Activated CD4-positive, alpha-beta T cell treated with anti-CD3 and anti-CD28 coated beads, Interleukin-2, amount 10 ng/mL, durations not matched to agents 7 days and 5 days (primary cell): Measurements from ENCODE around the gene MXRA8. TPM values are rescaled to one million over a fixed set of nuclear protein-coding genes. Genes with fewer than 3 reads are reported as not detected.

Experiments
- CTCF ChIA-PET: fragments of 350-600 bp; sonication (Branson Sonifier 250); formaldehyde crosslinking; loops from one replicate; lab custom pipeline; 2021; ENCODE audit warnings: antibody characterized with exemption; lab: Charles Lee
- POLR2A ChIA-PET: fragments of 350-600 bp; sonication (Branson Sonifier 250); formaldehyde crosslinking; loops from one replicate; lab custom pipeline; 2021; ENCODE audit warnings: antibody characterized with exemption; lab: Charles Lee
- DNase-seq: peaks from one replicate; pipeline ENCODE4 v3.0.0-alpha.2; 2020
- H3K27ac Mint-ChIP-seq: one replicate; pipeline ENCODE4 v1.8.0; 2021; ENCODE audit warnings: mild to moderate bottlenecking, moderate library complexity, mixed read lengths
- H3K27me3 Mint-ChIP-seq: one replicate; pipeline ENCODE4 v1.8.0; 2021; ENCODE audit warnings: mixed read lengths
- H3K36me3 Mint-ChIP-seq: one replicate; pipeline ENCODE4 v1.8.0; 2021; ENCODE audit warnings: low read depth, mixed read lengths
- H3K4me1 Mint-ChIP-seq: one replicate; pipeline ENCODE4 v1.8.0; 2021; ENCODE audit warnings: mixed read lengths
- H3K4me3 Mint-ChIP-seq: one replicate; pipeline ENCODE4 v1.8.0; 2021; ENCODE audit warnings: mild to moderate bottlenecking, moderate library complexity, mixed read lengths
- H3K9me3 Mint-ChIP-seq: one replicate; pipeline ENCODE4 v1.8.0; 2021; ENCODE audit warnings: mixed read lengths
- total RNA-seq, 2 experiments: library from RNA; stranded (reverse); gene quantifications; one replicate each; pipeline ENCODE4 v1.2.3, GENCODE V29; 2021

MXRA8 gene
- total RNA-seq, 2 experiments from 2014 or later, result 0.15 to 0.30 TPM

GRCh38 chr1:1342584-1343115 lies 15.7 kb downstream of the MXRA8 start:
- H3K27me3 Mint-ChIP-seq, result no peaks in the 10 kb centered on the region
- peaks cover 16% of the 10 kb centered on the region for H3K36me3 Mint-ChIP-seq
- POLR2A ChIA-PET, result no interaction called here
- no peak for DNase-seq
- H3K4me3 Mint-ChIP-seq, result no peak overlapping the region
- H3K9me3 Mint-ChIP-seq, result peaks cover 10% of the 10 kb centered on the region
- CTCF ChIA-PET, result interaction anchor here (0.6 kb wide), 1 partner anchor 167 kb away, joined by 3 read pairs; no protein-coding TSS in a partner anchor
- no peak overlapping the region for H3K27ac Mint-ChIP-seq
- H3K4me1 Mint-ChIP-seq, result peaks cover 8% of the 10 kb centered on the region

- H3K27me3 Mint-ChIP-seq, result no peaks in the 10 kb centered on the region
- ChIA-PET POLR2A (no interaction called here), CTCF (interaction anchor here (0.6 to 1.3 kb wide), 2 partner anchors 30 to 167 kb away, joined by 3 read pairs; no protein-coding TSS in a partner anchor)
- DNase-seq, result no peak
- H3K4me3 Mint-ChIP-seq, result no peak overlapping the region
- peaks cover 4% of the 10 kb centered on the region for H3K4me1 Mint-ChIP-seq
- peaks cover 10% of the 10 kb centered on the region for H3K9me3 Mint-ChIP-seq
- peaks cover 16% of the 10 kb centered on the region for H3K36me3 Mint-ChIP-seq
- H3K27ac Mint-ChIP-seq, result no peak overlapping the region
Observed at GRCh38 chr1:1342061-1342562, 16.2 kb downstream of the MXRA8 start.

- CTCF ChIA-PET, result interaction anchor here (1.3 kb wide), 1 partner anchor 31 kb away, joined by 3 read pairs; no protein-coding TSS in a partner anchor
- POLR2A ChIA-PET, result no interaction called here
- Mint-ChIP-seq H3K4me3 (no peak overlapping the region), H3K27ac (no peak overlapping the region), H3K36me3 (peaks cover 16% of the 10 kb centered on the region), H3K4me1 (no peaks in the 10 kb centered on the region), H3K9me3 (peaks cover 10% of the 10 kb centered on the region), H3K27me3 (no peaks in the 10 kb centered on the region)
- no peak for DNase-seq
Observed at GRCh38 chr1:1341549-1342021, 16.8 kb downstream of the MXRA8 start.

GRCh38 chr1:1340791-1341548 lies 17.4 kb downstream of the MXRA8 start:
- CTCF ChIA-PET, result interaction anchor here (1.3 kb wide), 1 partner anchor 31 kb away, joined by 3 read pairs; no protein-coding TSS in a partner anchor
- H3K4me1 Mint-ChIP-seq, result no peaks in the 10 kb centered on the region
- H3K9me3 Mint-ChIP-seq, result peaks cover 10% of the 10 kb centered on the region
- H3K27me3 Mint-ChIP-seq, result no peaks in the 10 kb centered on the region
- H3K4me3 Mint-ChIP-seq, result no peak overlapping the region
- no peak overlapping the region for H3K27ac Mint-ChIP-seq
- POLR2A ChIA-PET, result no interaction called here
- peaks cover 16% of the 10 kb centered on the region for H3K36me3 Mint-ChIP-seq
- DNase-seq, result no peak

GRCh38 chr1:1340185-1340584 lies 18.2 kb downstream of the MXRA8 start:
- no peak for DNase-seq
- no peaks in the 10 kb centered on the region for H3K4me1 Mint-ChIP-seq
- no peak overlapping the region for H3K4me3 Mint-ChIP-seq
- peaks cover 16% of the 10 kb centered on the region for H3K36me3 Mint-ChIP-seq
- no peaks in the 10 kb centered on the region for H3K27me3 Mint-ChIP-seq
- POLR2A ChIA-PET, result no interaction called here
- CTCF ChIA-PET, result no interaction called here
- H3K9me3 Mint-ChIP-seq, result peaks cover 10% of the 10 kb centered on the region
- no peak overlapping the region for H3K27ac Mint-ChIP-seq

GRCh38 chr1:1338278-1338677 lies 20.1 kb downstream of the MXRA8 start:
- no peak for DNase-seq
- H3K9me3 Mint-ChIP-seq, result peaks cover 10% of the 10 kb centered on the region
- H3K36me3 Mint-ChIP-seq, result peaks cover 16% of the 10 kb centered on the region
- CTCF ChIA-PET, result interaction anchor here (1.2 kb wide), 1 partner anchor 17 kb away, joined by 4 read pairs; no protein-coding TSS in a partner anchor
- POLR2A ChIA-PET, result no interaction called here
- H3K4me3 Mint-ChIP-seq, result no peak overlapping the region
- no peaks in the 10 kb centered on the region for H3K27me3 Mint-ChIP-seq
- H3K4me1 Mint-ChIP-seq, result no peaks in the 10 kb centered on the region
- no peak overlapping the region for H3K27ac Mint-ChIP-seq

- Mint-ChIP-seq H3K9me3 (peaks cover 10% of the 10 kb centered on the region), H3K36me3 (peaks cover 16% of the 10 kb centered on the region), H3K4me1 (no peaks in the 10 kb centered on the region), H3K4me3 (no peak overlapping the region), H3K27ac (no peak overlapping the region), H3K27me3 (no peaks in the 10 kb centered on the region)
- peak; percentile 25 for DNase-seq
- ChIA-PET CTCF (no interaction called here), POLR2A (no interaction called here)
Observed at GRCh38 chr1:1337793-1338147, 20.6 kb downstream of the MXRA8 start.

- Mint-ChIP-seq H3K4me3 (no peak overlapping the region), H3K36me3 (peaks cover 16% of the 10 kb centered on the region), H3K4me1 (no peaks in the 10 kb centered on the region), H3K27me3 (no peaks in the 10 kb centered on the region), H3K27ac (no peak overlapping the region), H3K9me3 (peaks cover 10% of the 10 kb centered on the region)
- no peak for DNase-seq
- POLR2A ChIA-PET, result no interaction called here
- CTCF ChIA-PET, result no interaction called here
Observed at GRCh38 chr1:1336931-1337792, 21.2 kb downstream of the MXRA8 start.

GRCh38 chr1:1336446-1336845 lies 21.9 kb downstream of the MXRA8 start:
- Mint-ChIP-seq H3K9me3 (peaks cover 10% of the 10 kb centered on the region), H3K27ac (no peak overlapping the region), H3K4me3 (no peak overlapping the region), H3K27me3 (no peaks in the 10 kb centered on the region), H3K4me1 (no peaks in the 10 kb centered on the region), H3K36me3 (peaks cover 13% of the 10 kb centered on the region)
- ChIA-PET POLR2A (no interaction called here), CTCF (interaction anchor here (1.2 kb wide), 1 partner anchor 271 kb away, joined by 3 read pairs; no protein-coding TSS in a partner anchor)
- no peak for DNase-seq

GRCh38 chr1:1335792-1336248 lies 22.5 kb downstream of the MXRA8 start:
- CTCF ChIA-PET, result interaction anchor here (1.2 kb wide), 1 partner anchor 271 kb away, joined by 3 read pairs; no protein-coding TSS in a partner anchor
- POLR2A ChIA-PET, result no interaction called here
- H3K36me3 Mint-ChIP-seq, result peaks cover 6% of the 10 kb centered on the region
- no peak for DNase-seq
- no peak overlapping the region for H3K4me3 Mint-ChIP-seq
- peaks cover 4% of the 10 kb centered on the region for H3K9me3 Mint-ChIP-seq
- H3K27ac Mint-ChIP-seq, result no peak overlapping the region
- H3K27me3 Mint-ChIP-seq, result no peaks in the 10 kb centered on the region
- H3K4me1 Mint-ChIP-seq, result no peaks in the 10 kb centered on the region

- Mint-ChIP-seq H3K36me3 (peaks cover under 1% of the 10 kb centered on the region), H3K4me3 (no peak overlapping the region), H3K27me3 (no peaks in the 10 kb centered on the region), H3K4me1 (no peaks in the 10 kb centered on the region), H3K27ac (no peak overlapping the region), H3K9me3 (no peaks in the 10 kb centered on the region)
- DNase-seq, result no peak
- ChIA-PET CTCF (interaction anchor here (1.2 kb wide), 1 partner anchor 270 kb away, joined by 3 read pairs; no protein-coding TSS in a partner anchor), POLR2A (no interaction called here)
Observed at GRCh38 chr1:1335283-1335682, 23.1 kb downstream of the MXRA8 start.

- no peak for DNase-seq
- no peak overlapping the region for H3K4me3 Mint-ChIP-seq
- CTCF ChIA-PET, result no interaction called here
- no peaks in the 10 kb centered on the region for H3K27me3 Mint-ChIP-seq
- H3K27ac Mint-ChIP-seq, result no peak overlapping the region
- POLR2A ChIA-PET, result no interaction called here
- H3K9me3 Mint-ChIP-seq, result no peaks in the 10 kb centered on the region
- H3K36me3 Mint-ChIP-seq, result no peaks in the 10 kb centered on the region
- H3K4me1 Mint-ChIP-seq, result no peaks in the 10 kb centered on the region
Observed at GRCh38 chr1:1334835-1335234, 23.5 kb downstream of the MXRA8 start.
